NCI-H345 treated with DMSO at 0.1 percent for 48 hours (cell line): Measurements from ENCODE around the gene ARMC7.
A peak's percentile ranks its signal among the peaks of the same experiment; 100 is the strongest.
"Not testable (repeated sequence)": the region's sequence is repeated elsewhere in the genome, so short reads cannot be mapped to it uniquely, and the experiment has no call there.

Source experiments
- DNase-seq: peaks from one replicate; lab custom pipeline; 2025; ENCODE audit not compliant: unreplicated experiment; lab: John Stamatoyannopoulos, UW

Gene ARMC7

GRCh38 chr17:75127936-75128335, 18.2 kb downstream of the ARMC7 start:
- not testable (repeated sequence) for DNase-seq

- DNase-seq: no peak
Observed at GRCh38 chr17:75128694-75129505, 19.1 kb downstream of the ARMC7 start.

GRCh38 chr17:75129576-75129975, 19.8 kb downstream of the ARMC7 start:
- DNase-seq: no peak

- no peak for DNase-seq
Observed at GRCh38 chr17:75130059-75130631, 20.4 kb downstream of the ARMC7 start.

- peak; percentile 57 for DNase-seq
Observed at GRCh38 chr17:75130632-75131277, 21.0 kb downstream of the ARMC7 start.

GRCh38 chr17:75131278-75132017, 21.7 kb downstream of the ARMC7 start, which contains the start of gene NT5C:
Gene NT5C, minus strand, starts transcription at chr17:75131742. Its CDS starts 35 bp downstream, at chr17:75131707.
- peak; percentile 72 for DNase-seq

- not testable (repeated sequence) for DNase-seq
Observed at GRCh38 chr17:75132018-75133000, 22.5 kb downstream of the ARMC7 start.

- DNase-seq: no peak
Observed at GRCh38 chr17:75133001-75133400, 23.2 kb downstream of the ARMC7 start.

GRCh38 chr17:75133607-75134347, 24.0 kb downstream of the ARMC7 start:
- DNase-seq: not testable (repeated sequence)

- DNase-seq: no peak
Observed at GRCh38 chr17:75135452-75135851, 25.7 kb downstream of the ARMC7 start.

- DNase-seq: no peak
Observed at GRCh38 chr17:75135946-75136345, 26.2 kb downstream of the ARMC7 start.

GRCh38 chr17:75137762-75138161, 28.0 kb downstream of the ARMC7 start:
- DNase-seq: not testable (repeated sequence)

GRCh38 chr17:75138519-75138918, 28.8 kb downstream of the ARMC7 start:
- DNase-seq: no peak

- no peak for DNase-seq
Observed at GRCh38 chr17:75142236-75142971, 32.6 kb downstream of the ARMC7 start.

GRCh38 chr17:75144816-75145512, 35.2 kb downstream of the ARMC7 start:
- DNase-seq: no peak

- DNase-seq: no peak
Observed at GRCh38 chr17:75146592-75146991, 36.8 kb downstream of the ARMC7 start.

- DNase-seq: no peak
Observed at GRCh38 chr17:75147878-75148546, 38.2 kb downstream of the ARMC7 start.

GRCh38 chr17:75151930-75152329, 42.2 kb downstream of the ARMC7 start:
- no peak for DNase-seq
